Measurements from ENCODE around the gene TFEB.

- no peak for TF ChIP-seq EZH2 (IDR thresholded peaks at IDR 0.05; ENCODE audit: borderline replicate concordance, low read depth, low read length, poor library complexity, severe bottlenecking)
- TF ChIP-seq CTCF (conservative IDR thresholded peaks at IDR 0.05; ENCODE audit: low read depth, low read length): no peak
Measured at GRCh38 chr6:41730531-41731436, 4.6 kb downstream of the TFEB start.
